Nucleus accumbens (tissue), 56 donors: ENCODE results near the gene NECAB2.

Experiments used
- DNase-seq, 56 donors: peaks; one replicate each; lab custom pipeline; 2025; lab: John Stamatoyannopoulos, UW

NECAB2 gene

GRCh38 chr16:83967838-83968305 lies at the start of gene NECAB2:
Gene NECAB2, plus strand, starts transcription at chr16:83968244. Its CDS starts 405 bp downstream, at chr16:83968649.
- peak in 27 of 56 donors; percentile 13 to 59 (median 21) for DNase-seq

DNA sequence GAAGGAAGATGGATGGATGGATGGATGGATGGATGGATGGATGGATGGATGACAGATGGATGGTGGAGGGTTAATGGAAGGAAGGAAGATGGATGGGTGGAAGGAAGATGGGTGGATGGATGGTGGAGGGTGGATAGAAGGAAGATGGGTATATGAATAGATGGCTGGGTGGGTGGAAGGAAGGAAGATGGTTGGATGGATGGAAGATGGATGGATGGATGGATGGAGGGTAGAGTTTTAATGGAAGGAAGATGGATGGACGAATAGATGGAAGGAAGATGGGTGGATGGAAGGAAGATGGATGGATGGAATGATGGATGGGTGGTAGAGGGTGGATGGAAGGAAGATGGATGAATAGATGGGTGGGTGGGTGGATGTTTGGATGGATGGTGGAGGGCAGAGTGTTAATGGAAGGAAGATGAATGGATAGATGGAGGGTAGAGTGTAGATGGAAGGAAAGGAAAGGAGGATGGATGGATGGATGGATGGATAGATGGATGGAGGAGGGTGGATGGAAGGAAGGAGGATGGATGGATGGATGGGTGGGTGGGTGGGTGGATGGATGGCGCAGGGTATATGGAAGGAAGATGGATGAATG lies 47.1 kb upstream of the NECAB2 start:
- no peak for DNase-seq

DNA sequence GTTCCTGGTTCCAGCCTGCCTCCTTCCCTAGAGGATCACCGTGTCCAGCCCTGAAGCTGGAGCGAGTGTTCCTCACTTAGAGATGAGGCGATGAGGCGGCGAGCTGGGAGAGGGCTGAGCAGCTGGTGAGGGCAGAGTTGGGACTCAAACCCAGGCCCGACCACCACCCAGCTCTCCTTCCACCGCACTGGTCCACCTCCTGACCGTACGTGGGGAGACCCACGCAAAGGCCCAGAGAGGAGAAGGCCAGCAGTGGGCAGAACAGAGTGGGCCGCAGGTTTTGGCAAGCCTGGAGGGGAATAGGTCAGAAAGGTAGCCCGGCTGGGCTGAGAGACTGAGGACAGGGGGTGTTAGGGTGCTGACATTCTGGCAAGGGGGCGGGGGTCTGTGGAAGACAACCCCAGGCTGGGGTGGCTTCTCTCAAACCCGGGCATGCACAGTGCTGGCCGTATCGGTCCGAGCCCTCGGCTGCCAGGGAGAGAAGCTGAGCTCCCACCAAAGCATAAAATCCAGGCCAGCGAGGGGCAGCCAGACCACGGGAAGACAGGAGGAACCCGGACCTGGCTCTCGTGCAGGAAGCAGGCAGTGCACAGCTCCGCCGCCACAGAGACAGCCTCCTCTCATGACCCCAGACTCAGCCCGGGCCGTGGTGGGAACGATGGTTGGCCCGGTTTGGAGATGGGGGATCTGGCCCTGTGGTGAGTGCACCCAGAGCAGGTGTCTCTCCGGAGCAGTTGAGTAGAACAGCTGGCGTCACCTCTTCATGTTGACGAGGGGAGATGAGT lies 44.3 kb upstream of the NECAB2 start:
- no peak for DNase-seq

DNA sequence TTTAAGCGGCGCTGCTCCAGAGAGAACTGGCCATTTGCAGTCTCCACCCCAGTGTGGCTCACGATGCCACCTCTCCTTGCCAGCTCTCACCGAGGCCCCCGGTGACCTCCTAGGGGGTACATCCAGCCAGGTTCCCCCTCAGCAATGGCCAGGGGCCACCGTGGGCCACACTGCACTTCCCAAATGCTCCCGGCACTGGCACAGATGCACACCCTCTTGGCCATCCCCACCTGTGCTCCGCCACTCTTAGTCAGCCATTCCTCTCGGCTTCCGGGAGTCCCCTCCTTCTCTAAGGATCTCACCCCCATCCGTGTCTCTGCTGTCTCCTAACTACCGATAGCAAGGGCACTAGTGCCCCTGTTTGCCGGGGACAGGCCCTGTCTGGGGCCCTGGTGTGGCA lies 43.4 kb upstream of the NECAB2 start:
- no peak for DNase-seq

DNA sequence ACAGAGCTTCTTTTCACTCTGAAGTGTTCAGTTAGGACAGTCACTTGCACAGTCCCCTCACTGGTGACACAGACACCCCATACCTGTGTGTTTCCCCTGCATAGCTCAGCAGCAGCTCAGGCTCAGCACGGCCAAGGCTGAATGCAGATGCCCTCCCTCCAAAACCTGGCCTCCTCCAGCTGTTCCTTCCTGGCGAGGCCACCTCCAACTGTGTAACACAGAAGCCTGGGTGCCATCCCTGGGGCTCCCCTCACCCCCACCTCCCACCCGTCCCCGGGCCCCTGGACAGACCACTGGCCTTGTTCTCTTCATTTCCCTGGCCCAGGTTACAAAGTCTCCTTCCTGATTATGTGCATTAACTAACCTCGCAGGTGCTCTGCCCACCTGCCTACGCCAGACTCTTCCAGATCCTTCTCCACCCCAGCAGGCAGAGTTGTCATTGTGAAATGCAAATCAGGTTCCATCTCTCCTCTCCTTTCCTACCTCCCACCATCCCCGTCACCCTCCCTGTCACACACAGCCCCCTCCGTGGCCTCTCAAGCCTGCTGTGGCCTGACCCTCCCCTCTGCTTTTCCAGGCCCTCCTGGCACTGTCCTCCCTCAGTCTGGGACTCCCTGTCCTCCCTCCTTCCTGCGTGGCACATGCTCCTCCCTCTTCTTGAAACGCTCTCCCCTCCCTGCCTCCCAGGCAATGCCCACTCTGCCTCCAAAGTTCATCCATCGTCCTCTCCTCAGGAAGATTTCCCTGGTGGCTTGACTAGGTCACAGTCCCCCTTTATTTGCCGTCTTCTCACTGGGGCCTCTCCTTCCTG lies 42.7 kb upstream of the NECAB2 start:
- peak in 8 of 56 donors; percentile 9 to 44 (median 28) for DNase-seq

DNA sequence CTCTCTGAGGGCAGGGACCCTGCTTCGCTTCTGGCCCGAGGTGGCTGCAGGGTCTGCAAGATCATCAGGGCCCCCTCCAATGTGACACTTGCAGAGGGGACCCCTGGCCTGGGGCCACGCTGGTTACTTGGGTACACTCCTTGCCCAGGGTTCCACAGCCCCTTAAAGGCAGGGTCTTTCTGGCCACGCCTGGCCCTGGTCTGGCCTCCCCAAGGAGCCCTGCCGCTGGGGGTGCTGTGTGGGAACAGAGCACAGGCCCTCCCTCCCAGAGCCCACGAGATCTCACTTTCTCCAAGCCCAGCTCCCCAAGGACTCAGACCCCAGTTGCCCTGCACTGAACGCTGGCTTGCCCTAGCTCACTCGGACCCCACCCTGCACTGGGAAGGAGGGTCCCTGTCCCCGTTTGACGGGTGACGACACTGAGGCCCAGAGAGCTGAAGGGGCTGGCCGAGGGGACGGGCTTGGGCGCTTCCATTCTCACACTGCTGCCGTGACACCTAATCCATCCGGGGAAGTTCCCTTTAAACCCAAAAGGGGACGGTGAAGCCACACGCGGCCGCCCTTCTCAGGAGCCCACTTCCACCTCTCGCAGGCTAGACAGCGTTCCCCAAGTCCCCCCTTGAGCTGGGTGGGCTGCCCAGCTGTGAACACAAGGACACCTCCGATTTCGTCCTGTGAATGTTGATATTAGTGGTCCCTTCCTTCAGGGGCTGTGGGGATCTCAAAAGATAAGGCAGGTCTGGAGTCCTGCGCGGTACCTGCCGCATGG lies 41.9 kb upstream of the NECAB2 start:
- no peak for DNase-seq

DNA sequence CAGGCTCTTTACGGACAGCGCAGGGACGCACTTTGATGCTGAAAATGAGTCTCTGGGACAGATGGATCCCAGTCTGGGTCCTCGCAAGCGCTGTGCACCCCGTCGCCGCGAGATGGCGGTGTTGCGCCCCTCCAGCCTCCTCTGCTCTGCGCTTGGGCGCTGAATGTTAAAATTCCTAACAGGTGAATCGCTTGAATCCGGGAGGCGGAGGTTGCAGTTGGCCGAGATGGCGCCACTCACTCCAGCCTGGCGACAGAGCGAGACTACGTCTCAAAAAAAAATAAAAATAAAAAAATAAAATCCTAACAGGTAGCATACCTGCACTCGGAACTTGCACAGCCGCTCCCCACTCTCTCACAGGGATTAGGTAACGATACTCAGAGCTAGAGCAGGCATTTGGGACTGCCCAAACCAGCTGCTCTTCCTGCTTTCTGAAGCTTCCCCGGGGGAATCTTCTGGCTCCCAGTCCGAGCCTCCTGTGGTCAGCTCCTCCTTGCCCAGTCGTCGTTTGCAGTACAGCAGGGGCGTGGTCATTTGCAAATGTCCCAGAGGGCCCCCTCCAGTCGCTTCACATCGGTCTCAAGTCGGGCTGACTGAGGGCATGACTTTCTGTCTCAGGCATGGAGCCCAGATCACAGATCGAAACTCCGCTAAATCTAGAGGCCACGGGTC lies 41.2 kb upstream of the NECAB2 start:
- peak in 48 of 56 donors; percentile 5 to 85 (median 43) for DNase-seq

DNA sequence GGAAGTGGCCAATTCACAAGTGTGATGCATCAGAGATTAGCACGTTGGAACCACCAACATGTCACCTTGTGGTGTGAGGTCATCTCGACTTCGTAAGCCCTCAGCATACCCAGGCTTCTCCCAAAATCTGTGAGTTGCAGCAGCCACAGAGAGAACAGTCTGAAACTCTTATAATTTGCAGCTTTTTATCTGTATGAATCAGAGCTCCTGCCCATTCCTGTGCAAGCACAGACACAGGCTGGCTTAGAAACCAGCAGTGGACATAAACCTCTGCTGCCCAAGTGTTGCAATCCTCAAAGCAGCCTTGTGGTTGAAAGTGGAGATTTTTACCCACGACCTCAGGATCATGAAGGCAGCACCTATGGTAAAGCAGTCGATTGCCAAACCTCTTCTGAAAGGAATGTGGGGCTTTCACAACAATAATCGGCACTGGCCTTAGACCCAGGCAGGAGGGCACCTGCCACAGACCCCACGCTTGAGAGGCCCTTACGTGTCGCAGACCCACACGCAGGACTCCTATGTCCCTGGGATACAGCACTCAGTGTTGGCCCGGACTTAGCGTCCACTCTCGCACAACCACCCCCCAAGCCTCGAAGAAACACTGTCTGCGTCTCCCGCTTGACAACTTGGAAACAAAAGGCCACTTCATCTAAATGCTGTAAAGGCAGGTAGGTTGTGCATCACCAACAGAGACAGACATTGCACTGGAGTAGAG lies 39.5 kb upstream of the NECAB2 start:
- no peak for DNase-seq

DNA sequence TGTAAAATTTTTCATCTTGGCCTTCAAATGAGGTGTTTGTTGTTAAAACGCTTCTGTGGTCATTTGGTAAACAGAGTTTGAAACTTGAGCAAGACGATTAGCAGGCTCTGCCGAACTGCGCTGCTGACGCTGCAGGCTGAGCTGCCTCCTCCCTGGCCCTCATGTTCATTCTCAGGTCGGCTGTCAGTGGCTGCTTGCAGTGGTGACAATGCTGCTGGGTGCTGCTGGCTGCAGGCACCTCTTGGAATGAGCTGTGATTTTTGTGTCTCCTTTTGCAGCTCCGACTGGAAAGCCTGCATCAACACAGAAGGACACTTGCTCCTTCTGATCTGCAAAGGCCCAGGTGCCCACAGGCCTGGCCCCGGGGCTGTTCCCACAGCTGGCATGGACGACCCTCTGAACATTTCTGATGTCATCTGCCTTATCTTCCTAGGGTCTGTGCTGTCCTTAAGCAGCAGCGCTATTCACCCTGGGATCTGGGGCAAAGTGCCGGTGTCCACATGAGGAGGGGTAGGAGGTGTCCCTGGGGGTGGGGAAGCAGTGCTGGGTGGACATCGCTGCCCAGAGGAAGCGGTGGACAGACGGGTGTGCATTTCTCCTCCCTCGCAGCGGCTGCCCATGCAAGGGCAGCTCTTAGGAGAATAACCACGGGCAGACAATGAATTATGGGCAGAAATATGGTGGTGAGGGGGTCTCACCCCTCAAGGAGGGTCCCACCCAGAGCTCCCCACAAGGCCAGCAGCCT lies 38.1 kb upstream of the NECAB2 start:
- no peak for DNase-seq

DNA sequence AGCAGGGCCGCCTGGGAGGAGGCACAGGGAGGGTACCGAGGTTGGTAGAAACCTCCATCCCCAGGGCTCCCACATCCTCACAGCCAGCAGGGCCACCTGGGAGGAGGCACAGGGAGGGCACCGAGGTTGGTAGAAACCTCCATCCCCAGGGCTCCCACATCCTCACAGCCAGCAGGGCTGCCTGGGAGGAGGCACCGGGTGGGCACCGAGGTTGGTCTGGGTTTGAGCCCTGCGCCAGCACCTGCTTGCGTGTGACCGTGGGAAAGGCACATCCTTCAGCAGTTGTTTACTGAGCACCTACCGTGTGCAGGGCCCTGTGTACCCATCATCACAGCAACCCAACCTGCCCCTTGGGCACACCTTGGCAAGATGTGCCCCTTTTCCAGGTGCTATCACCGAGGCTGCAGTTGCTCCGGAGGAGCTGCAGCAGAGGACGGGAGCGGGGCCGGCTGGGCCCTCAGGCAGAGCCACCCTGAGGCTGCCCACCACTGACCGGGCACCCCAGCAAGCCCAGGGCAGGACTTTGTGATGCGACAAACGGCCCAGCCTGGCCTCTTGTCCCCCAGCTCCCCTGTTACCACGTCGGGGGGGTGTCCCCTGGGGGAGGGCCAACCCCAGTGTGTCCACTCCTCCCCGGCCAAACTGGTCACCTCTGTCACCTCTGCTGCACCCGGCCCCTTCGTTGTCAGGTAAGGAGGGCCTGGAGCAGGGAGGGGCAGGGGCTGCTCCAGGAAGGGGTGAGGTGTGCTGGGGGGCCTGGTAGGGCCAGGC lies 37.1 kb upstream of the NECAB2 start:
- DNase-seq = no peak

DNA sequence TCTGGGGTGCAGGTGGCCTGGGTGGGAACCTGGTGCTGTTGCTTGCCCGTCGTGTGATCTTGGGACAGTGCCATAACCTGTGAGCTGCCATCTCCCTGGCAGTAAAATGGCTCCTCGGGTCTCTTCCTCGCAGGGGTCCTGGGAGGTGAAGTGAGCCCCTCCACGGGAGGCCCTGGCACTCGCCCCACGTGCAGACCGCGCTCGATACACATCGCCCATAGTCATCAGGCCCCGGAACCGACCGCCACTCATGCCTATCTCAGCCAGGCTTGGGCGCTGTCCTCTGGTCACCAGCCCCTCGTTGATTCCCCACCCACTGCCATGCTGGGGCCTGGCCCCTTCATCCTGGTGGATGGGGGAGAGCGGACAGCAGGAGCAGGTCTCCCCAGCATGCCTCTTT lies 36.5 kb upstream of the NECAB2 start:
- DNase-seq = no peak

- no peak for DNase-seq
Measured at GRCh38 chr16:83932304-83932703, 35.7 kb upstream of the NECAB2 start.

DNA sequence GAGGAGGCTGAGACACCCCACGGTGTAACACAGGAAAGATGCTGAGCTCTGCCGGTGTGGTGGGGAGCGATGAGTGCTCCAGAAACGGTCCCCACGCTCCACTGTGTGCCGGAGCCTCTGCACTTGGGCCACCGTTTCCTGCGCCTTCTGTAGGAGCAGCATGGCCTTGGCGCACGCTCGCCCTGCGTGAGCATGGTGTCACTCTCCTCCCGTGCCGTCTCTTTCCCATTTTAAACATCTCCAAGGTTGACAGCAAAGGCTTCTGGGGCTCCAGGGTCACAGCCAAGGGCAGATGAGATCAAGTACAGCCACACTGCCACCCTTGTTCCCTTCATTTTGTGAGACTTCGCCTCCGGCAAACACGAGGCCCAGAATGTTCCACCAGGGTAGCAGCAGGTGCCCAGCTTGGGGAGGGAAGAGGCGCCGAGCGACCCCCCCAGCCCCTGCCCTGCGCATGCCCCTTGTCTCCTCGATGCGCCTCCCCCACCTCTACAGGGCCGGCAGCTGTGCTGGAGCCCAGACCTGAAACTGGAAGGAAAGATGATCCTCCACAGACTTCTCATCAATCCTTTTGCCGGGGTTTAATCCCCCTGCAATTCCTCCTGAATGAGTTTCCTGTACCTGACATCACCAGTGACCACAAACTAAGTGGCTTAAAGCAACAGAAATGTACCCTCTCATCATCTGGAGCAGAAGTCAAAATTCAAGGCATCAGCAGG lies 34.9 kb upstream of the NECAB2 start:
- no peak for DNase-seq

- DNase-seq = peak in 32 of 56 donors; percentile 7 to 80 (median 36)
Measured at GRCh38 chr16:83933885-83934683, 34.0 kb upstream of the NECAB2 start.

DNA sequence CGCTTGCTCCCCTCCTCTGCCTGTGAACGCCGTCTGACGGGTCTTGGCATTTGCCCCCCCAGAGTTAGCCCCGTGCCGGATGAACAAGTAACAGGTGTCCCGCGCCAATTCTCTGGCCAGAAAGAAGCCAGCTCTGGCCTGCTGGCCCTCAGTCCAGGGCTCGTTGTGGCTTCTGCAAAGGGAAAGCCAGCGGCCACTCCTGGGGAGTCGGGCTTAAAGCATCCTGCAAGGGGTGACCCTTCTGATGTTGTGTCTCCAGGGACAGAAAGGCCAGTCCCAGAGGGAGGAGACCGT lies 33.4 kb upstream of the NECAB2 start:
- no peak for DNase-seq
